Measurements from ENCODE around the gene GLCCI1. TPM values are rescaled to one million over a fixed set of nuclear protein-coding genes. Genes with fewer than 3 reads are reported as not detected.
"Not testable (repeated sequence)": the region's sequence is repeated elsewhere in the genome, so short reads cannot be mapped to it uniquely, and the experiment has no call there.

GLCCI1 gene
- polyA plus RNA-seq, 1 donor from 2014 or later = 4.9 TPM

GRCh38 chr7:8101292-8101691, 132.7 kb downstream of the GLCCI1 start:
- not testable (repeated sequence) for H3K4me1 Mint-ChIP-seq, H3K4me3 Mint-ChIP-seq, H3K27me3 Mint-ChIP-seq, H3K36me3 Mint-ChIP-seq, H3K27ac Mint-ChIP-seq, H3K9me3 Mint-ChIP-seq

DNA sequence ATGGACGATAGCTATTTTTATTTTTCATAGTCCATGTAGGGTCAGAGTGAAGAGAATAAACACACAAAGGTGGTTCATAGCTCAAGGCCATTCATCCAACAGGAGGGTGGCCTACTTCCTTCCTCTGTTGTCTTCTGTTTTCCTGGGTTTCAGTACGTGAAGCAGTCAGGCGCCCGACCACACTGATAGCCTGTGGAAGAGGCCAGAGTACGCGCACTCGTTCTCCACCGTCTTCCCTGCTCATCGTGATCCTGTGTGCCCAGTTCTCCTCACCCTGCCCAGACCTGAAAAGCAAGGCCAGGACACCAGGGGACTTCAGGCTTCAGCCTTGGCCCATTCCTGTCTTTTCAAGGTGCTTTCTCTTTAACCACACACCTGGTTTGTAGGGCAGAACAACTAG, 134.7 kb downstream of the GLCCI1 start:
- H3K9me3 Mint-ChIP-seq = peaks cover 2 to 9% (median 3%) of the 10 kb centered on the region in 3 donors
- no peaks in the 10 kb centered on the region for H3K27me3 Mint-ChIP-seq
- H3K4me3 Mint-ChIP-seq = no peak overlapping the region
- peaks cover 3 to 8% (median 6%) of the 10 kb centered on the region in 3 donors for H3K4me1 Mint-ChIP-seq
- H3K36me3 Mint-ChIP-seq = no peaks in the 10 kb centered on the region
- peak overlapping the region in 1 of 3 donors; percentile 13 for H3K27ac Mint-ChIP-seq

- Mint-ChIP-seq H3K27ac (no peak overlapping the region), H3K27me3 (no peaks in the 10 kb centered on the region), H3K4me3 (no peak overlapping the region), H3K9me3 (peaks cover 2 to 4% (median 2%) of the 10 kb centered on the region in 3 donors), H3K4me1 (peaks cover 3 to 8% (median 6%) of the 10 kb centered on the region in 3 donors), H3K36me3 (no peaks in the 10 kb centered on the region)
These were observed 137.0 kb downstream of the GLCCI1 start for GRCh38 chr7:8105449-8106095.

DNA sequence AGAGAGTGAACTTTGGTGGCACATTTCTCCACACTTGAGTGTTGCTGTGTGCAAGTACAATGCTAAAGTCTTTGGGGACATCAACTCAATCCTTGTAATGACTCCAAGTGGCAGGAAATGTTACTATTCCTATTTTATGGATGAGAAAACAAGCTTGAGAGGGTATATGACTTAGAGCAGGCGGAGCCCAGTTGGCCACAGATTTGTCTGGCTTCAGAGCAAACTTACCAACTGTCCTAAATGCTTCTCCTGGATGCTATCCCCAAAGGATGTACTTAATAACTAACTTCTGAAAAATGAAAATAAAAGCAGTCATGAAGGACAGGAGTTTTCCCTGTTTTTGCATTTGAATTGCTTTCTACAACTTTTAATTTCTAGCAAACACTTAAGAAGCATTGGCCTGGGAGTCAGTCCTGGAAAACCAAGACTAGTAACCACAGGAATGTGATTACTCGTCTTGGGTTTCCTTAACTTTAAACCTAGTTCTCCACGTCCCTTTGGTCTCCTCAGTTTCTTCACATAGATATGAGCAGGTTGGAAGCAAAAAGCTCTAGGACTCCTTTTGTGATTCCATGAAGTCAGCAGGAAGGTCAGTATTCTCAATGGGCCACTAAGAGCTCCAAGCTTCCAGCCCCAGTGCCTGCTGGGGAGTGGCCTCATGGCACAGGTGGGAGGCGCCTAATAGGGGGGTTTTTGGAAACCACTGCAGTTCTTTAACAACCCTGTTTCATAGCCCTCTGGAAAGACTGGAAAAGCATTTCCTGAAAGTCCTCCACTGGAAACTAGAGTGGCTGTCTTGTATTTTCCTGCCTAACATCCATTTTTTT, 140.8 kb downstream of the GLCCI1 start:
- H3K9me3 Mint-ChIP-seq = no peaks in the 10 kb centered on the region
- H3K27ac Mint-ChIP-seq = no peak overlapping the region
- peaks cover 12 to 15% (median 13%) of the 10 kb centered on the region in 3 donors for H3K4me1 Mint-ChIP-seq

GRCh38 chr7:8111282-8111960, 142.8 kb downstream of the GLCCI1 start:
- peaks cover 27 to 31% (median 29%) of the 10 kb centered on the region in 3 donors for H3K4me1 Mint-ChIP-seq
- H3K36me3 Mint-ChIP-seq = no peaks in the 10 kb centered on the region
- peaks cover 0 to 3% (median 0%) of the 10 kb centered on the region in 3 donors for H3K9me3 Mint-ChIP-seq
- H3K27ac Mint-ChIP-seq = peak overlapping the region in 2 of 3 donors; percentile 39 to 50
- H3K4me3 Mint-ChIP-seq = peak overlapping the region in 1 of 4 donors; percentile 39
- H3K27me3 Mint-ChIP-seq = no peaks in the 10 kb centered on the region

More for the DNA sequence above, 140.8 kb downstream of the GLCCI1 start:
- Mint-ChIP-seq H3K4me3 (no peak overlapping the region), H3K27me3 (no peaks in the 10 kb centered on the region), H3K36me3 (no peaks in the 10 kb centered on the region)

DNA sequence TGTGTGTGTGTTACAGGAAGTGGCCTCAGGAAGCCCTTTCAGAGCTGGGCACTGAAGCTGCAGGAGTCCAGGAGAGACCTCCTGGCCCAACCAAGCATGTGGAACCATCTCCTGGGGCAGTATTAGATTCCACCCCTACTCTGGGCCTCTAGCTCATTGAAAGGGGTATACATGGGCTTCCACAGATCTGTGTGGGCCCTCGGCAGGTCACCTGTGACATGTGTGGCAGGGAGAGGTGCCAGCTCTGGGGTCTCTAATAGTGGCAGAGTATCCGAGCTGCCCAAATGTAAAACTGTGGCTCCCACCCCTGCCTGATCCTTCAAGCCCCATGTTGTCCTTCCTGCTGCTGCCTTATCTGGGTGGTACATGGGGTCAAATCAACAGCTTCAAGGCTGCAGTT, 144.1 kb downstream of the GLCCI1 start:
- Mint-ChIP-seq H3K27me3 (no peaks in the 10 kb centered on the region), H3K4me1 (peaks cover 35 to 39% (median 36%) of the 10 kb centered on the region in 3 donors), H3K36me3 (no peaks in the 10 kb centered on the region), H3K4me3 (no peak overlapping the region), H3K9me3 (peaks cover 0 to 3% (median 0%) of the 10 kb centered on the region in 3 donors), H3K27ac (peak overlapping the region in 1 of 3 donors; percentile 94)

DNA sequence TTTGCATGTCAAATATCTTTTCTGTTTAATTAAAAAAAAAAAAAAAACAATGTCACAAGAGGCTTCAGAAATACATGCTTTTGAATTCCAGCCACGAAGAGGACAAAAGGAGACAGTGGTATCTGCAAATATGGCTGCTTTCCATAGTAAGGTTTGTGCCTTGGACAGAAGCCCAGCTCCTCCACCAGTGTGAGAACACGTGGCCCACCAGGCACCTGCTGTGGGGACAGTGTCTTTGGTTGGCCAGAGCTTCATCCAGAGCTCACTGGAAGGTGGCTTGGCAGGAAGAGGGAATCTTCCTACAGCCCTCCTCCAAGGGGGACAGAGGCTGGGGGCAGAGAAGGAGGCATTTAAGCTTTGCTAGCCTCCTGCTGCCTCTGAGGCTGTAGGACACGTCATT, 144.6 kb downstream of the GLCCI1 start:
- Mint-ChIP-seq H3K4me3 (peak overlapping the region in 2 of 4 donors; percentile 63 to 81), H3K4me1 (peaks cover 35 to 39% (median 36%) of the 10 kb centered on the region in 3 donors), H3K36me3 (no peaks in the 10 kb centered on the region), H3K9me3 (peaks cover 0 to 3% (median 0%) of the 10 kb centered on the region in 3 donors), H3K27me3 (no peaks in the 10 kb centered on the region), H3K27ac (peak overlapping the region in 1 of 3 donors; percentile 94)

- H3K36me3 Mint-ChIP-seq = no peaks in the 10 kb centered on the region
- no peaks in the 10 kb centered on the region for H3K27me3 Mint-ChIP-seq
- H3K27ac Mint-ChIP-seq = peak overlapping the region; percentile 61 to 94 (median 93)
- H3K9me3 Mint-ChIP-seq = peaks cover 0 to 3% (median 0%) of the 10 kb centered on the region in 3 donors
- peak overlapping the region in 3 of 4 donors; percentile 18 to 82 (median 81) for H3K4me3 Mint-ChIP-seq
- peaks cover 35 to 39% (median 36%) of the 10 kb centered on the region in 3 donors for H3K4me1 Mint-ChIP-seq
These were observed 145.6 kb downstream of the GLCCI1 start for GRCh38 chr7:8114175-8114574.

GRCh38 chr7:8115547-8116402, 147.2 kb downstream of the GLCCI1 start:
- no peaks in the 10 kb centered on the region for H3K27me3 Mint-ChIP-seq
- H3K9me3 Mint-ChIP-seq = peaks cover 0 to 3% (median 0%) of the 10 kb centered on the region in 3 donors
- H3K4me1 Mint-ChIP-seq = peaks cover 35 to 39% (median 36%) of the 10 kb centered on the region in 3 donors
- peak overlapping the region in 2 of 3 donors; percentile 93 for H3K27ac Mint-ChIP-seq
- no peaks in the 10 kb centered on the region for H3K36me3 Mint-ChIP-seq
- peak overlapping the region in 3 of 4 donors; percentile 48 to 82 (median 77) for H3K4me3 Mint-ChIP-seq

DNA sequence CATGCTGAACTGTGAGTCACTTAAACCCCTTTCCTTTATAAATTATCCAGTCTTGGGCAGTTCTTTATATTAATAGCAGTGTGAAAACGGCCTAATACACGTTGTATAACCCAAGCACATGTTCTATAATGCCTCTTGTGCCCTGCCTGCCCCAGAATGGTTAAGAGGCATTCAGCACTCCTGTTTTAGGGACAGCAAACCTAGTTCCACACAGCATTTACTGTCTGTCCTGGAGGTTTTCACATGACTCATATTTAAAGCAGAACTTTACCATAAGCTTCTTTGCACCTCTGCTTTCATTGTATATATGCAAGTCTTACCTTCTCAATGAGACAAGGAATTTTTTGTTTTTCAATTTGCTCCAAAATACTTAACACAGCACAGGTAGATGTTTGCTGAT, 148.6 kb downstream of the GLCCI1 start:
- peaks cover 36 to 46% (median 37%) of the 10 kb centered on the region in 3 donors for H3K4me1 Mint-ChIP-seq

DNA sequence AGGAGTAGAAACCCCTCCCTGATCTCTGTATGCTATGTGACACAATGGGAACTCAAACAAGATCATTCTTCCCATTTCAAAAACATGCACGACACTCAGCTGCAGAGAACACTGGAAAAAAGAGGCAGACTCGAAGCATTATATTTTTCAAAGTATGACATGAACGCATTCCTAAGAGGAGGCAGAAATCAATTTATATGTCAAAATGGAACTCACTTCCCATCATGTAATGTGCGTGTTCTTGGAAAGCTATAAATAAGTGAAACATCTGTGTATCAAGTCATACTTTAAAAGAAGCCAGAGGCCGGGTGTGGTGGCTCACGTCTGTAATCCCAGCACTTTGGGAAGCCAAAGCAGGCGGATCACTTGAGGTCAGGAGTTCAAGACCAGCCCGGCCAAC, 150.7 kb downstream of the GLCCI1 start:
- Mint-ChIP-seq H3K27ac (no peak overlapping the region), H3K27me3 (no peaks in the 10 kb centered on the region), H3K4me1 (peaks cover 30 to 37% (median 32%) of the 10 kb centered on the region in 3 donors), H3K9me3 (peaks cover 0 to 3% (median 0%) of the 10 kb centered on the region in 3 donors), H3K4me3 (no peak overlapping the region), H3K36me3 (no peaks in the 10 kb centered on the region)

More for the DNA sequence above, 148.6 kb downstream of the GLCCI1 start:
- Mint-ChIP-seq H3K36me3 (no peaks in the 10 kb centered on the region), H3K4me3 (peak overlapping the region in 1 of 4 donors; percentile 67), H3K27ac (no peak overlapping the region), H3K27me3 (no peaks in the 10 kb centered on the region), H3K9me3 (peaks cover 0 to 3% (median 0%) of the 10 kb centered on the region in 3 donors)

DNA sequence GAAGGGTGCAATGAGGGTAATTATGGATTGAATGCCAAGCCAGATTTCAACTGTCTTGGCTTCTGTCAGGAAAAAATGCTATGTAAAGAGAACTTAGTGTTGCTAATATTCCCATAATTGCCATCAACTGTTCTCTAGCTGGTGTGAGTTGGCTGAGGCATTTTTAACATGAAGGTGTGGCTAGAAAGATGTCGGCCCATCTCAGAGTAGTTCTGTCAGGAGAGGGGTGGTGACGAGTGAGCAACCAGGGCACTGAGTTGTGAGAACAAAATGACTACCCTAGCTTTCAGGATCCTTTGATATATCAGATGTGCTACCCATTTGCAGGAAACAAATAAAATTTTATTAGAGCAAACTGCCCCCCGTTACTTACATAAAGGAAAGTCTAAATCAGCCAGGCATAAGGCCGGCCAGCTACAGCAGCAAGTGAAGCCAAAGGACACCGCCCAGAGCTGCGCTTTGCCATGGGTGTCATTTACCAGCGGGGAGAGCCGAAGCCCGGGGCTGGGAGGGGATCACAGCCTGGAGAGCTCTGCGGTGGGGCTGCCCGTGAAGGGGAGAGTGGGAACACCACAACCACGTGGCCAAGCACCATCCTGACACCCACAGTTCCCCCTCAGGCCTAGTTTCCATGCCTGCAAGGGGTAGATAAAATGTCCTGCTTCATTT, 151.9 kb downstream of the GLCCI1 start:
- Mint-ChIP-seq H3K27ac (no peak overlapping the region), H3K4me1 (peaks cover 23 to 30% (median 30%) of the 10 kb centered on the region in 3 donors), H3K36me3 (no peaks in the 10 kb centered on the region), H3K4me3 (no peak overlapping the region), H3K9me3 (peaks cover 0 to 3% (median 2%) of the 10 kb centered on the region in 3 donors), H3K27me3 (no peaks in the 10 kb centered on the region)

- Mint-ChIP-seq H3K4me3 (no peak overlapping the region), H3K27me3 (no peaks in the 10 kb centered on the region), H3K27ac (no peak overlapping the region), H3K36me3 (no peaks in the 10 kb centered on the region), H3K9me3 (peaks cover 0 to 2% (median 0%) of the 10 kb centered on the region in 3 donors), H3K4me1 (peaks cover 21 to 31% (median 30%) of the 10 kb centered on the region in 3 donors)
These were observed 152.6 kb downstream of the GLCCI1 start for GRCh38 chr7:8121243-8121642.
